Kasumi-1 (cell line): ENCODE results near the gene ANKRD10.
"Not testable (repeated sequence)": the region's sequence is repeated elsewhere in the genome, so short reads cannot be mapped to it uniquely, and the experiment has no call there.

Experiments used
- DNase-seq, 2 experiments: peaks; one replicate each; lab custom pipeline; 2025; lab: John Stamatoyannopoulos, UW

The ANKRD10 gene

GRCh38 chr13:110915057-110915873, at the start of gene ANKRD10:
ANKRD10 (minus strand) TSS chr13:110915069; CDS start chr13:110914934, 135 bp downstream.
- peak; percentile 97 to 98 for DNase-seq

GRCh38 chr13:110964229-110965037, 49.6 kb upstream of the ANKRD10 start:
- DNase-seq: no peak

GRCh38 chr13:110963554-110963970, 48.7 kb upstream of the ANKRD10 start:
- DNase-seq: no peak

GRCh38 chr13:110961959-110962358, 47.1 kb upstream of the ANKRD10 start:
- no peak for DNase-seq

GRCh38 chr13:110960204-110960603, 45.3 kb upstream of the ANKRD10 start:
- DNase-seq: no peak

- DNase-seq: no peak
Observed at GRCh38 chr13:110957931-110958330, 43.1 kb upstream of the ANKRD10 start.

GRCh38 chr13:110957181-110957884, 42.5 kb upstream of the ANKRD10 start:
- DNase-seq: no peak

- not testable (repeated sequence) for DNase-seq
Observed at GRCh38 chr13:110956216-110956615, 41.3 kb upstream of the ANKRD10 start.

- not testable (repeated sequence) for DNase-seq
Observed at GRCh38 chr13:110955608-110956007, 40.7 kb upstream of the ANKRD10 start.

- peak; percentile 30 to 36 for DNase-seq
Observed at GRCh38 chr13:110955072-110955503, 40.2 kb upstream of the ANKRD10 start.

- DNase-seq: not testable (repeated sequence)
Observed at GRCh38 chr13:110954533-110954920, 39.7 kb upstream of the ANKRD10 start.

- no peak for DNase-seq
Observed at GRCh38 chr13:110953833-110954532, 39.1 kb upstream of the ANKRD10 start.

- no peak for DNase-seq
Observed at GRCh38 chr13:110953416-110953815, 38.5 kb upstream of the ANKRD10 start.

- not testable (repeated sequence) for DNase-seq
Observed at GRCh38 chr13:110952135-110952534, 37.3 kb upstream of the ANKRD10 start.

- DNase-seq: no peak
Observed at GRCh38 chr13:110950819-110951570, 36.1 kb upstream of the ANKRD10 start.

- no peak for DNase-seq
Observed at GRCh38 chr13:110950356-110950755, 35.5 kb upstream of the ANKRD10 start.

- DNase-seq: no peak
Observed at GRCh38 chr13:110949628-110950027, 34.8 kb upstream of the ANKRD10 start.

- DNase-seq: no peak
Observed at GRCh38 chr13:110949116-110949515, 34.2 kb upstream of the ANKRD10 start.

- not testable (repeated sequence) for DNase-seq
Observed at GRCh38 chr13:110947338-110947737, 32.5 kb upstream of the ANKRD10 start.

GRCh38 chr13:110945928-110946570, 31.2 kb upstream of the ANKRD10 start:
- no peak for DNase-seq
